Pancreas (tissue), 10 donors: ENCODE results near the gene CAMK2B. TPM values are rescaled to one million over a fixed set of nuclear protein-coding genes. Genes with fewer than 3 reads are reported as not detected.

ENCODE experiments used
- ATAC-seq, 4 donors: fragments of 200-7000 bp; cut with Tn5 transposase; one replicate each; pipeline versions ENCODE4 v1.8.0 to v1.9.1; 2020; ENCODE audit warnings: mild to moderate bottlenecking in 4 of 4, moderate library complexity in 4 of 4
- DNase-seq, 6 donors: peaks; one replicate each; pipeline ENCODE4 v3.0.0-alpha.2; 2020
- FAIRE-seq: peaks from 2 replicates; lab custom pipeline; 2012; peaks lifted over from hg19 to GRCh38; lab: Jason Lieb, UNC
- H3K27ac ChIP-seq, 4 donors: fragments of 200-600 bp; sonication (generic); 1 replicate in 3 of 4; 2 replicates in 1 of 4; pipeline versions ENCODE4 v1.5.0 to v1.8.0; 2020
- H3K27me3 ChIP-seq, 4 donors: fragments of 200-600 bp; one replicate each; pipeline ENCODE4 v1.8.0; 2021
- H3K36me3 ChIP-seq, 3 donors: fragments of 200-600 bp; sonication (generic) in 1 of 3; one replicate each; pipeline versions ENCODE4 v1.5.0 to v1.8.0; 2020 to 2021
- H3K4me1 ChIP-seq, 3 donors: fragments of 200-600 bp; one replicate each; pipeline ENCODE4 v1.8.0; 2021
- H3K4me3 ChIP-seq, 4 donors: fragments of 200-600 bp; sonication (generic) in 2 of 4; one replicate each; pipeline versions ENCODE4 v1.5.0 to v1.8.0; 2020 to 2021
- H3K9me3 ChIP-seq, 4 donors: fragments of 200-600 bp; one replicate each; pipeline ENCODE4 v1.8.0; 2021
- CTCF ChIP-seq, 4 donors: fragments of 200-600 bp; sonication (generic) in 3 of 4; IDR thresholded peaks; one replicate each; pipeline versions ENCODE4 v1.5.0 to v1.8.0; 2021; ENCODE audit warnings: antibody characterized with exemption in 4 of 4
- WGBS, 2 donors: extraction: QIAGEN DNeasy Blood & Tissue Kit; methylation state at CpG; one replicate each; pipeline ENCODE4 v1.1.7; 2013; 5-methylcytosine and 5-hydroxymethylcytosine counted together
- intact Hi-C, 3 donors: fragments of 100-400 bp; cut with DNase I; formaldehyde crosslinking; loops; one replicate each; pipeline versions ENCODE4 v1.11.1 to v1.14.2; 2022
- polyA plus RNA-seq, 2 donors: library from polyadenylated mRNA; stranded (reverse); fragments of 200-250 nt; gene quantifications; one replicate each; pipeline ENCODE4 v1.2.3, GENCODE V29; 2013
- total RNA-seq, 6 donors: library from RNA; stranded (reverse); fragmentation: NEBNext Ultra II Directional in 4 of 6; extraction: Animal tissue kit (Norgen Biotek cat#: 25700) in 4 of 6; gene quantifications; one replicate each; pipeline versions ENCODE4 v1.2.1 to v1.2.4, GENCODE V29; 2021 to 2023
- donor health status: healthy with polysubstance abuse.
- donor health status: DM: no; HTN: no; CAD: no; lungs with moderate emphysema.
- donor health status: DM: no; HTN: no; CAD: no.
- donor health status: control.
- donor health status: control.
- donor health status: Bipolar disorder and iron deficiency.
- donor health status: DM: yes; HTN: yes; CAD: no.
- donor health status: DM: no; HTN: no; CAD: no.
- donor health status: DM: no; HTN: no; CAD: no.
- donor health status: DM: yes; HTN: yes; CAD: no.

The CAMK2B gene
- total and polyA plus RNA-seq, 8 donors, result 0.83 to 34.0 (median 2.0) TPM

- intact Hi-C loops, result no loop called here
- ATAC-seq, result no peak
- DNase-seq, result peak in 2 of 6 donors; percentile 30 to 47
- Histone ChIP-seq H3K4me3 (no peak overlapping the region), H3K4me1 (no peaks in the 10 kb centered on the region), H3K36me3 (no peaks in the 10 kb centered on the region), H3K9me3 (no peaks in the 10 kb centered on the region), H3K27ac (no peak overlapping the region), H3K27me3 (peaks cover 0 to 8% (median 0%) of the 10 kb centered on the region in 4 donors)
- WGBS, 2 donors, result 83 to 94% methylated on average over 7 to 8 of the region's 8 CpGs
- no peak for FAIRE-seq
- TF ChIP-seq CTCF (IDR thresholded peaks at IDR 0.05), result no peak
Measured at GRCh38 chr7:44307905-44308595, 17.3 kb downstream of the CAMK2B start.

- no peaks in the 10 kb centered on the region for H3K9me3 ChIP-seq
- H3K4me1 ChIP-seq, result no peaks in the 10 kb centered on the region
- TF ChIP-seq CTCF (IDR thresholded peaks at IDR 0.05), result no peak
- no peak overlapping the region for H3K4me3 ChIP-seq
- 80 to 82% methylated on average over 7 of the region's 7 CpGs for WGBS, 2 donors
- FAIRE-seq (no peak), ATAC-seq (peak in 3 of 4 donors; percentile 25 to 27 (median 26)), DNase-seq (peak in 3 of 6 donors; percentile 7 to 35 (median 30))
- no peaks in the 10 kb centered on the region for H3K36me3 ChIP-seq
- no peak overlapping the region for H3K27ac ChIP-seq
- H3K27me3 ChIP-seq, result peaks cover 0 to 8% (median 0%) of the 10 kb centered on the region in 4 donors
- intact Hi-C loops, result no loop called here
Measured at GRCh38 chr7:44307301-44307900, 18.0 kb downstream of the CAMK2B start.

GRCh38 chr7:44306606-44307005 lies 18.8 kb downstream of the CAMK2B start:
- TF ChIP-seq CTCF (IDR thresholded peaks at IDR 0.05), result no peak
- 66 to 68% methylated on average over 2 of the region's 2 CpGs for WGBS, 2 donors
- Histone ChIP-seq H3K4me3 (no peak overlapping the region), H3K27me3 (peaks cover 0 to 8% (median 0%) of the 10 kb centered on the region in 4 donors), H3K36me3 (no peaks in the 10 kb centered on the region), H3K4me1 (no peaks in the 10 kb centered on the region), H3K27ac (no peak overlapping the region), H3K9me3 (no peaks in the 10 kb centered on the region)
- FAIRE-seq (no peak), DNase-seq (no peak), ATAC-seq (no peak)
- intact Hi-C loops, result no loop called here

- H3K4me3 ChIP-seq, result no peak overlapping the region
- no peaks in the 10 kb centered on the region for H3K36me3 ChIP-seq
- ATAC-seq (no peak), DNase-seq (peak in 1 of 6 donors; percentile 38), FAIRE-seq (no peak)
- TF ChIP-seq CTCF (IDR thresholded peaks at IDR 0.05), result no peak
- H3K4me1 ChIP-seq, result no peaks in the 10 kb centered on the region
- peaks cover 0 to 8% (median 0%) of the 10 kb centered on the region in 4 donors for H3K27me3 ChIP-seq
- WGBS, 2 donors, result 83 to 84% methylated on average over 12 of the region's 12 CpGs
- H3K27ac ChIP-seq, result no peak overlapping the region
- intact Hi-C loops, result no loop called here
- no peaks in the 10 kb centered on the region for H3K9me3 ChIP-seq
Measured at GRCh38 chr7:44305564-44306507, 19.6 kb downstream of the CAMK2B start.
